Measurements from ENCODE around the gene TMCC1.

The TMCC1 gene

GRCh38 chr3:129687586-129688125 lies 205.9 kb downstream of the TMCC1 start:
- TF ChIP-seq ESRRG (CRISPR knock-in tag; IDR thresholded peaks at IDR 0.05) (no peak), ZFP3 (CRISPR knock-in tag; IDR thresholded peaks at IDR 0.05) (no peak), ZNF70 (CRISPR knock-in tag; IDR thresholded peaks at IDR 0.05) (no peak), TCF4 (CRISPR knock-in tag; IDR thresholded peaks at IDR 0.05; ENCODE audit: borderline replicate concordance) (no peak)
- no peak for ATAC-seq

DNA sequence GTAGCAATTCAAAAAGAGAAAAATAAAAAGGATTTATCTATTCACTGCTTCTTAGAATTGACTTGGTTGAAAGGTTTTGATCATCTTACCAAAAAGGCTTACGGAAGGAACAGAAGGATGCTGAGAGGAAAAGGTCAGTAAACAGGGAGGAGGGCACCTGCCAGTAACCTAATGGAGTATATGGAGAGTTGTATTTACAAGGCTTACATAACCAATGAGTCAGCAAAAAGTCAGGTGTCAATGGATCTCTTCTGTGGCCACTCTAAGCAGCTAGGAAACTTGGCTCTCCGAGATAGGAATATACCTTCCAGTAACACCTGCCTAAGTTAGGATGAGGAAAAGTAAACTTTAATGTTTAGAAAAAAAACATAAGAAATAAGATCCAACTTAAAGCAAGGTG lies 206.6 kb downstream of the TMCC1 start:
- no peak for TF ChIP-seq ZFP30 (CRISPR knock-in tag; IDR thresholded peaks at IDR 0.05)
- no peak for TF ChIP-seq ZFP3 (CRISPR knock-in tag; IDR thresholded peaks at IDR 0.05)
- TF ChIP-seq, protein P1, sequence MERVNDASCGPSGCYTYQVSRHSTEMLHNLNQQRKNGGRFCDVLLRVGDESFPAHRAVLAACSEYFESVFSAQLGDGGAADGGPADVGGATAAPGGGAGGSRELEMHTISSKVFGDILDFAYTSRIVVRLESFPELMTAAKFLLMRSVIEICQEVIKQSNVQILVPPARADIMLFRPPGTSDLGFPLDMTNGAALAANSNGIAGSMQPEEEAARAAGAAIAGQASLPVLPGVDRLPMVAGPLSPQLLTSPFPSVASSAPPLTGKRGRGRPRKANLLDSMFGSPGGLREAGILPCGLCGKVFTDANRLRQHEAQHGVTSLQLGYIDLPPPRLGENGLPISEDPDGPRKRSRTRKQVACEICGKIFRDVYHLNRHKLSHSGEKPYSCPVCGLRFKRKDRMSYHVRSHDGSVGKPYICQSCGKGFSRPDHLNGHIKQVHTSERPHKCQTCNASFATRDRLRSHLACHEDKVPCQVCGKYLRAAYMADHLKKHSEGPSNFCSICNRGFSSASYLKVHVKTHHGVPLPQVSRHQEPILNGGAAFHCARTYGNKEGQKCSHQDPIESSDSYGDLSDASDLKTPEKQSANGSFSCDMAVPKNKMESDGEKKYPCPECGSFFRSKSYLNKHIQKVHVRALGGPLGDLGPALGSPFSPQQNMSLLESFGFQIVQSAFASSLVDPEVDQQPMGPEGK (CRISPR knock-in tag; IDR thresholded peaks at IDR 0.05; ENCODE audit: borderline replicate concordance) = no peak
- no peak for TF ChIP-seq ESRRG (CRISPR knock-in tag; IDR thresholded peaks at IDR 0.05)
- TF ChIP-seq TSHZ2 (CRISPR knock-in tag; IDR thresholded peaks at IDR 0.05) = no peak
- TF ChIP-seq ZNF8 (CRISPR knock-in tag; IDR thresholded peaks at IDR 0.05) = no peak
- TF ChIP-seq GLIS3 (CRISPR knock-in tag; IDR thresholded peaks at IDR 0.05) = no peak
- no peak for TF ChIP-seq ISL1 (CRISPR knock-in tag; IDR thresholded peaks at IDR 0.05)
- ATAC-seq = no peak

DNA sequence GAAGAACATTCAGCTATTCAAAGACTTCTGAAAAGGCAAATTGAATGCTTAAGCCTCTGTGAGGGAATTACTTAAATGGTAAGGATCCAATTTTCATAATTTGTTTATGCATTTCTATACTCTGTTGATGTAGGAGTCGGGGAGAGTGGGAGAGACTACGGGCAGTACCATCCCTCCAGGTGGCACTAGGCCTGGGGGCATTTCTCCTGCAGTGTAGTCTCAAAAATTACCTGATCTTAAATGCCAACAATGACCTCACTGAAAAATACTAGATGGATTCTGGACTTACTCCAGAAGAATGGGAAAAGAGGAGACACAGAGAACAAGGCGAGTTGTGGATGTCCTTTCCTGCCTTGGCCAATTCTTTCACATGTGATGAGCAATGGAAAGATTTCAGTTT lies 209.2 kb downstream of the TMCC1 start:
- TF ChIP-seq ZNF70 (CRISPR knock-in tag; IDR thresholded peaks at IDR 0.05) (no peak), ISL1 (CRISPR knock-in tag; IDR thresholded peaks at IDR 0.05) (no peak)
- TF ChIP-seq, protein P1 (CRISPR knock-in tag; IDR thresholded peaks at IDR 0.05; ENCODE audit: borderline replicate concordance) = no peak
- ATAC-seq = no peak

GRCh38 chr3:129683201-129683600 lies 210.3 kb downstream of the TMCC1 start:
- ATAC-seq = no peak
- no peak for TF ChIP-seq TOX (CRISPR knock-in tag; IDR thresholded peaks at IDR 0.05; ENCODE audit: borderline replicate concordance)
- TF ChIP-seq ZFP3 (CRISPR knock-in tag; IDR thresholded peaks at IDR 0.05) = no peak
- TF ChIP-seq, protein P1 (CRISPR knock-in tag; IDR thresholded peaks at IDR 0.05; ENCODE audit: borderline replicate concordance) = no peak
- TF ChIP-seq SNAI2 (CRISPR knock-in tag; IDR thresholded peaks at IDR 0.05) = no peak
- no peak for TF ChIP-seq POU6F1 (CRISPR knock-in tag; IDR thresholded peaks at IDR 0.05; ENCODE audit: borderline replicate concordance, low read depth)
- TF ChIP-seq ZNF565 (CRISPR knock-in tag; conservative IDR thresholded peaks at IDR 0.05; ENCODE audit: low read depth) = no peak
- TF ChIP-seq ZC3H10 (CRISPR knock-in tag; IDR thresholded peaks at IDR 0.05) = no peak
- TF ChIP-seq ARNTL (CRISPR knock-in tag; IDR thresholded peaks at IDR 0.05; ENCODE audit: borderline replicate concordance, low read depth) = no peak
- TF ChIP-seq PPARA (CRISPR knock-in tag; IDR thresholded peaks at IDR 0.05; ENCODE audit: borderline replicate concordance) = no peak
- no peak for TF ChIP-seq ZNF8 (CRISPR knock-in tag; IDR thresholded peaks at IDR 0.05)
- TF ChIP-seq TCF4 (CRISPR knock-in tag; IDR thresholded peaks at IDR 0.05; ENCODE audit: borderline replicate concordance) = no peak
- no peak for TF ChIP-seq CREB5 (CRISPR knock-in tag; IDR thresholded peaks at IDR 0.05; ENCODE audit: low read depth)
- TF ChIP-seq ESRRG (CRISPR knock-in tag; IDR thresholded peaks at IDR 0.05) = no peak
- no peak for TF ChIP-seq BACH2 (CRISPR knock-in tag; IDR thresholded peaks at IDR 0.05; ENCODE audit: borderline replicate concordance)
- no peak for TF ChIP-seq RARB (CRISPR knock-in tag; IDR thresholded peaks at IDR 0.05)
- TF ChIP-seq GLIS3 (CRISPR knock-in tag; IDR thresholded peaks at IDR 0.05) = no peak
- TF ChIP-seq OSR1 (CRISPR knock-in tag; IDR thresholded peaks at IDR 0.05) = no peak
